Hematopoietic multipotent progenitor cell treated with erythropoietin and hydrocortisone succinate and interleukin-3 and kit ligand, for 15 days (in vitro differentiated cells): ENCODE data around the gene TP53BP2.

ENCODE experiments used
- DNase-seq: peaks from one replicate; pipeline ENCODE4 v3.0.0-alpha.2; 2015; ENCODE audit warnings: low spot score

Gene TP53BP2

GRCh38 chr1:223796210-223796609 lies 49.5 kb downstream of the TP53BP2 start:
- DNase-seq, result no peak

GRCh38 chr1:223794136-223794880 lies 51.4 kb downstream of the TP53BP2 start:
- DNase-seq, result peak; percentile 59

- no peak for DNase-seq
Measured at GRCh38 chr1:223793716-223794115, 52.0 kb downstream of the TP53BP2 start.

- no peak for DNase-seq
Measured at GRCh38 chr1:223792046-223792445, 53.7 kb downstream of the TP53BP2 start.

- peak; percentile 93 for DNase-seq
Measured at GRCh38 chr1:223788746-223789415, 56.9 kb downstream of the TP53BP2 start.

GRCh38 chr1:223785808-223786207 lies 59.9 kb downstream of the TP53BP2 start:
- DNase-seq, result no peak

- no peak for DNase-seq
Measured at GRCh38 chr1:223784541-223784940, 61.2 kb downstream of the TP53BP2 start.

- DNase-seq, result no peak
Measured at GRCh38 chr1:223783676-223784075, 62.1 kb downstream of the TP53BP2 start.

GRCh38 chr1:223780949-223781348 lies 64.8 kb downstream of the TP53BP2 start:
- DNase-seq, result no peak

- DNase-seq, result no peak
Measured at GRCh38 chr1:223780318-223780717, 65.4 kb downstream of the TP53BP2 start.

GRCh38 chr1:223776826-223777454 lies 68.8 kb downstream of the TP53BP2 start:
- DNase-seq, result no peak

GRCh38 chr1:223776075-223776814 lies 69.5 kb downstream of the TP53BP2 start:
- DNase-seq, result no peak

- no peak for DNase-seq
Measured at GRCh38 chr1:223775711-223776074, 70.1 kb downstream of the TP53BP2 start.

GRCh38 chr1:223775054-223775453 lies 70.7 kb downstream of the TP53BP2 start:
- DNase-seq, result no peak

GRCh38 chr1:223774134-223774814 lies 71.5 kb downstream of the TP53BP2 start:
- no peak for DNase-seq

- no peak for DNase-seq
Measured at GRCh38 chr1:223772771-223773160, 73.0 kb downstream of the TP53BP2 start.

GRCh38 chr1:223771814-223772770 lies 73.7 kb downstream of the TP53BP2 start:
- peak; percentile 47 for DNase-seq

- no peak for DNase-seq
Measured at GRCh38 chr1:223771469-223771813, 74.3 kb downstream of the TP53BP2 start.

- DNase-seq, result no peak
Measured at GRCh38 chr1:223770621-223771315, 75.0 kb downstream of the TP53BP2 start.

GRCh38 chr1:223765719-223766340 lies 79.9 kb downstream of the TP53BP2 start:
- no peak for DNase-seq
